ENCODE measurements around the gene ABI3.

- TF ChIP-seq CTCF (IDR thresholded peaks at IDR 0.05) (no peak), POLR2A (IDR thresholded peaks at IDR 0.05) (no peak)
These were observed 14.0 kb upstream of the ABI3 start for GRCh38 chr17:49196520-49196919.

Data from esophagus squamous epithelium (tissue), 4 donors.